ENCODE results near the gene ARSB. TPM values are rescaled to one million over a fixed set of nuclear protein-coding genes. Genes with fewer than 3 reads are reported as not detected.

Gene ARSB
- total and polyA plus RNA-seq, 9 of the 15 experiments (the other 6 are each of a cell fraction or from before 2014, with no cell fraction given) = 0.52 to 4.6 (median 2.4) TPM

- ChIA-PET CTCF (ENCODE audit: low intra/inter-chr PET ratio) (interaction anchor here (0.7 kb wide), 1 partner anchor 120 kb away, joined by 3 read pairs; no protein-coding TSS in a partner anchor), POLR2A (interaction anchor here (0.9 to 1.5 kb wide), 2 partner anchors 9 to 17 kb away, joined by 3 to 4 read pairs; no protein-coding TSS in a partner anchor)
- DNase-seq (ENCODE audit: extremely low read depth in 1 of 4, low spot score in 3 of 4) (no peak), ATAC-seq (no peak), FAIRE-seq (no peak)
- H3K4me2 ChIP-seq (ENCODE audit: insufficient read depth, low read length) = no peak overlapping the region
- H3K36me3 ChIP-seq (ENCODE audit: control insufficient read depth, insufficient read depth, low read length) = no peaks in the 10 kb centered on the region
- no peaks in the 10 kb centered on the region for H3K9me1 ChIP-seq (ENCODE audit: control insufficient read depth, insufficient read depth, low read length)
- intact Hi-C loops (cut with micrococcal nuclease) (no loop called here), in situ Hi-C loops (cut with MboI) (no loop called here)
- H3K4me3 ChIP-seq = no peak overlapping the region
- H2AFZ ChIP-seq (ENCODE audit: low read depth, low read length) = no peak overlapping the region
- H3K79me2 ChIP-seq (ENCODE audit: control insufficient read depth, insufficient read depth, low read length) = no peaks in the 10 kb centered on the region
- no TSS peak for BruUV-seq (replicated peaks)
- H3K9ac ChIP-seq (ENCODE audit: insufficient read depth in 1 of 2, low read depth in 2 of 2, low read length in 2 of 2) = no peak overlapping the region; a peak in 1 of 4 replicates
- H3K27ac ChIP-seq (ENCODE audit: extremely low read depth, low read depth, low read length) = no peak overlapping the region
- H3K27me3 ChIP-seq (ENCODE audit: control insufficient read depth in 2 of 2, insufficient read depth in 2 of 2, low read length in 2 of 2) = peaks cover 33 to 44% of the 10 kb centered on the region in 2 experiments
- WGBS (ENCODE audit: insufficient coverage, low coverage, missing lambda C conversion rate) = 3% methylated on average over 10 of the region's 10 CpGs
- H4K20me1 ChIP-seq (replicated peaks; ENCODE audit: control insufficient read depth, insufficient read depth, low read length) = no peaks in the 10 kb centered on the region
- H3K9me3 ChIP-seq (replicated peaks; ENCODE audit: control insufficient read depth, insufficient read depth, low read depth, low read length) = no peaks in the 10 kb centered on the region; the same call in 1 of the 2 replicates
- no peaks in the 10 kb centered on the region for H3K4me1 ChIP-seq (replicated peaks in 1 of 2; ENCODE audit: control insufficient read depth in 2 of 2, insufficient read depth in 2 of 2, low read length in 2 of 2)
- TF ChIP-seq, protein P1, sequence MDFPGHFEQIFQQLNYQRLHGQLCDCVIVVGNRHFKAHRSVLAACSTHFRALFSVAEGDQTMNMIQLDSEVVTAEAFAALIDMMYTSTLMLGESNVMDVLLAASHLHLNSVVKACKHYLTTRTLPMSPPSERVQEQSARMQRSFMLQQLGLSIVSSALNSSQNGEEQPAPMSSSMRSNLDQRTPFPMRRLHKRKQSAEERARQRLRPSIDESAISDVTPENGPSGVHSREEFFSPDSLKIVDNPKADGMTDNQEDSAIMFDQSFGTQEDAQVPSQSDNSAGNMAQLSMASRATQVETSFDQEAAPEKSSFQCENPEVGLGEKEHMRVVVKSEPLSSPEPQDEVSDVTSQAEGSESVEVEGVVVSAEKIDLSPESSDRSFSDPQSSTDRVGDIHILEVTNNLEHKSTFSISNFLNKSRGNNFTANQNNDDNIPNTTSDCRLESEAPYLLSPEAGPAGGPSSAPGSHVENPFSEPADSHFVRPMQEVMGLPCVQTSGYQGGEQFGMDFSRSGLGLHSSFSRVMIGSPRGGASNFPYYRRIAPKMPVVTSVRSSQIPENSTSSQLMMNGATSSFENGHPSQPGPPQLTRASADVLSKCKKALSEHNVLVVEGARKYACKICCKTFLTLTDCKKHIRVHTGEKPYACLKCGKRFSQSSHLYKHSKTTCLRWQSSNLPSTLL (IDR thresholded peaks at IDR 0.05) = no peak
- TF ChIP-seq, protein P2, sequence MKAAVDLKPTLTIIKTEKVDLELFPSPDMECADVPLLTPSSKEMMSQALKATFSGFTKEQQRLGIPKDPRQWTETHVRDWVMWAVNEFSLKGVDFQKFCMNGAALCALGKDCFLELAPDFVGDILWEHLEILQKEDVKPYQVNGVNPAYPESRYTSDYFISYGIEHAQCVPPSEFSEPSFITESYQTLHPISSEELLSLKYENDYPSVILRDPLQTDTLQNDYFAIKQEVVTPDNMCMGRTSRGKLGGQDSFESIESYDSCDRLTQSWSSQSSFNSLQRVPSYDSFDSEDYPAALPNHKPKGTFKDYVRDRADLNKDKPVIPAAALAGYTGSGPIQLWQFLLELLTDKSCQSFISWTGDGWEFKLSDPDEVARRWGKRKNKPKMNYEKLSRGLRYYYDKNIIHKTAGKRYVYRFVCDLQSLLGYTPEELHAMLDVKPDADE (conservative IDR thresholded peaks at IDR 0.05; ENCODE audit: control insufficient read depth, low read depth, low read length) = no peak
- no peak for TF ChIP-seq RAD51 (IDR thresholded peaks at IDR 0.05; ENCODE audit: borderline replicate concordance, low read depth)
- TF ChIP-seq STAT6 (CRISPR knock-in tag; IDR thresholded peaks at IDR 0.05) = no peak
- no peak for TF ChIP-seq ZNF778 (CRISPR knock-in tag; IDR thresholded peaks at IDR 0.05)
- no peak for TF ChIP-seq CHD2 (IDR thresholded peaks at IDR 0.05; ENCODE audit: low read depth, low read length)
- TF ChIP-seq, protein P3, sequence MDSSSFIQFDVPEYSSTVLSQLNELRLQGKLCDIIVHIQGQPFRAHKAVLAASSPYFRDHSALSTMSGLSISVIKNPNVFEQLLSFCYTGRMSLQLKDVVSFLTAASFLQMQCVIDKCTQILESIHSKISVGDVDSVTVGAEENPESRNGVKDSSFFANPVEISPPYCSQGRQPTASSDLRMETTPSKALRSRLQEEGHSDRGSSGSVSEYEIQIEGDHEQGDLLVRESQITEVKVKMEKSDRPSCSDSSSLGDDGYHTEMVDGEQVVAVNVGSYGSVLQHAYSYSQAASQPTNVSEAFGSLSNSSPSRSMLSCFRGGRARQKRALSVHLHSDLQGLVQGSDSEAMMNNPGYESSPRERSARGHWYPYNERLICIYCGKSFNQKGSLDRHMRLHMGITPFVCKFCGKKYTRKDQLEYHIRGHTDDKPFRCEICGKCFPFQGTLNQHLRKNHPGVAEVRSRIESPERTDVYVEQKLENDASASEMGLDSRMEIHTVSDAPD (CRISPR knock-in tag; IDR thresholded peaks at IDR 0.05) = no peak
- no peak for TF ChIP-seq FUS (optimal IDR thresholded peaks at IDR 0.05; ENCODE audit: low read depth, low read length)
- TF ChIP-seq U2AF2 (optimal IDR thresholded peaks at IDR 0.05; ENCODE audit: low read depth, low read length) = no peak
- no peak for TF ChIP-seq MTA3 (IDR thresholded peaks at IDR 0.05; ENCODE audit: borderline replicate concordance)
- TF ChIP-seq SP2 (IDR thresholded peaks at IDR 0.05; ENCODE audit: extremely low read depth, low read depth, low read length, poor library complexity, severe bottlenecking) = no peak
- no peak for TF ChIP-seq RBBP5 (IDR thresholded peaks at IDR 0.05; ENCODE audit: borderline replicate concordance, insufficient read depth, low read length, poor library complexity, severe bottlenecking)
- no peak for TF ChIP-seq ZNF583 (CRISPR knock-in tag; IDR thresholded peaks at IDR 0.05)
- TF ChIP-seq GABPA (tag; conservative IDR thresholded peaks at IDR 0.05; ENCODE audit: low read depth) = no peak
- TF ChIP-seq TCF7 (IDR thresholded peaks at IDR 0.05; ENCODE audit: borderline replicate concordance) = no peak
- TF ChIP-seq BHLHE40 (IDR thresholded peaks at IDR 0.05; ENCODE audit: low read length) = no peak
Observed at GRCh38 chr5:78747055-78747454, 238.1 kb downstream of the ARSB start.

Measured in K562 (cell line).